ENCODE measurements around the gene TMEM175.

Gene TMEM175

GRCh38 chr4:1002631-1003251, 70.5 kb downstream of the TMEM175 start:
- DNase-seq (ENCODE audit: low read depth in 2 of 2), result no peak

DNA sequence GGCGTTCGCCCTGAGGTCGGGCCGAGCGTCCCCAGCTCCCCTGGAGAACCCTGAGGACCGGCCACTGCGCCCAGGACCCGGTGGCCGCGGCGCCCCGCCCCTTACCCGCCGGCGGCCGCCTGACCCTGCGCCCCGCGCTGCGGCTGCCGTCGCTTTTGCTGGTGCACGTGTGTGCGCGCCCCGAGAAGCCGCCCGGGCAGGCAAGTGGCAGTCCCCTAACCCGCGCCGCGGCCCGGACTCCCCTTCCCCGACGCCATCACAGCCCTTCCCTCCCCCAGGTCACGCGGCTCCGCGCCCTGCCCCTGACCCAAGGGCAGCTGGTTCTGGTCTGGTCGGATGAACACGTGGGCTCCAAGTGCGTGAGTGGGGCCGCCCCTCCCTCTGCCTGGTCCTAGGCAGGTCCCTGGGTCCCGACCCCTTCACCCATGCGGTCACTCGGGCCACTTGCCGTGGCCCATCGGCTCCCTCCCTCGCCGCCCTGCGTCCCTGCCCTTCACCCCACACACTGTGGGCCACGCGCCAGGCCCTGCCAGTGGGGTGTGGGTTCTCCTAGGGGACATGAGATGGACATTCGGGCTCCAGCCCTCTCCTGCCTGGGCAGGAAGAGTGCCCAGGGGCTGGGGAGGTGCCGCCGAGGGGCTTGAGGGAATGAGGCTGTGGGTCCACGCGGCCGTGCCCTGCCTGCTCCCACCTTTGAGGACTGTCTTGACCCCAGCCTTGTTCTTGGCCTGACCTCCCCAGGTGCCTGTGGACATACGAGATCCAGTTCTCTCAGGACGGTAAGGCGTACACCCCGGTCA, 71.2 kb downstream of the TMEM175 start:
- DNase-seq (ENCODE audit: low read depth in 2 of 2), result no peak

GRCh38 chr4:1004071-1004418, 71.8 kb downstream of the TMEM175 start:
- DNase-seq (ENCODE audit: low read depth in 2 of 2), result no peak

DNA sequence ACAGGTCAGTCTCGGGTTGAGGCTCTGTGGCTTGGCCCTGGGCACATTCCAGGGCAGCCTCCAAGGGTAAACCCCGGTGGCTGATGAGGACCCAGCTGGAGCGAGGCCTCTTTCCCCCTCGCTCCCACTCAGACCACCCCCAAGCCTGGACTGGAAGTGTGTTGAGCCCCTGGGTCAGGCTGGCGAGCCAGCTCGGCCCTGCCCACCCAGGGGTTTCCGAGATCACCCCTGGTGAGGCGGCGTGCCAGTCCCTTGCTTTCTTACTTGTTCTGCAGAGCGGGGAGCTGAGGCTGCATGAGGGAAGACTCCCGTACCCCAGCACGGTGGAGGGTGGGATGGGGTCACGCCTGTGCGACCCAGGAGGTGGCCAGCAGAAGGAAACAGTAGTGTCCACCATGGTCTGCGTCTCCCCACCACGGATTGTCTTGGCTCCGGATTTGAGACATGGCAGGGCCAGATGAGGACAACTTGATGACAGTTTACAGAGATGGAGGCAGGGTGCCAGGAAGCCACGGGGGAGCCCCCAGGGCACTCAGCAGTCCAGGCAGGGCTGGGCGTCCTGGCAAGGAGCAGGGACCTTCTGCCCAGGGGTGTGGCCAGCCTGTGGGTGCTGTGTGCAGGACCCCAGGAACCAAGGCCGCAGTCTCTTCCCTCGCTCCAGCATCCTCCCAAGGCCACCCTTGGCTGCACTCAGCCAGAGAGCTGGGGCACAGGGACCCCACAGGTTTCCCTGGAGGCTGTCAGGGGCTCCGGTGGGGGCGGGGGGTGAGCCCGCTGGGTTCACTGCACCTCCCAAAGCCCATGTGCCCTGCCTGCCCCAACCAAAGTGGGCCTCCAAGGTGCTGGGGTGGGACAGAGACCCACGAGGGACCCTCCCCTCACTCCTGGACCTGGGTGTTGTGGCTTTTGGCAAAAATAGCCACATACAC, 72.6 kb downstream of the TMEM175 start:
- no peak for DNase-seq (ENCODE audit: low read depth in 2 of 2)

DNA sequence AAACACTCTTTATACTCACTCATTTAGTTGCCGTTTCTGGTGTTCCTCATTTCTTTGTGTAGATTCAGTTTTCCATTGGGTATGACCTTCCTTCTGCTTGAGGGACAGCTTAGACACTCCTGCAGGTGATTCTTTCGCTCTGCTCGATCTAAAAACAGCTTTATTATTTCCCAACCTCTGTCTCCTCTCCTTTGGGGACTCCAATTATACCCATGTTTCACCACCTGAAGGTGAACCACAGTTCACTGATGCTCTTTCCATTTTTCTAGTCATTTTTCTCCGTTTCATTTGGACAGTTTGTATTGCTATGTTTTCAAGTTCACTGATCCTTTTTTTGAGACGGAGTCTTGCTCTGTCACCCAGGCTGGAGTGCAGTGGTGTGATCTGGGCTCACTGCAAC, 74.6 kb downstream of the TMEM175 start:
- DNase-seq (ENCODE audit: low read depth in 2 of 2), result no peak
